ENCODE results near the gene DLGAP1.

DNA sequence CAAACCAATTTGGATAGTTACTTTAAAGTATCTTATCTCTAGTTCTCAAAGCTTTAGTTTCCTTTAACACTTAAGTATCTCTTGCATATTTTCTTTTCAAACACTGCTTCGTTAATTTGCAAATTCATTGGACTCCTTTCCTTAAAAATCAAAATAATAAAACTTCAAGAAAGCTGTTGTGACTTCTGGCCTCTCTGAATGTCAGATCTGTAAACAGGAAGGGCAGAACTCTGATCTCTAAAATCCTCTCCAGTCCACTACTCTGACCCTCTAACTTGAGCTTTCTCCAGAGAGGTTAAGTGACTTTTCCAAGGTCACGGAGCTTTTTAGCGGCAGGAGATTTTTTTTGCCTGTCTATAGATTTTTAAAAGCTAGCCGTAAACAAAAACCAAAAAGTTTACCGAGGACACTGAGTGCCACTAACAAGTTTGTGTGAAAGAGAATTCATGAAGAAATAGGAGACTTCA, 849.6 kb downstream of the DLGAP1 start:
- TF ChIP-seq, protein P1, sequence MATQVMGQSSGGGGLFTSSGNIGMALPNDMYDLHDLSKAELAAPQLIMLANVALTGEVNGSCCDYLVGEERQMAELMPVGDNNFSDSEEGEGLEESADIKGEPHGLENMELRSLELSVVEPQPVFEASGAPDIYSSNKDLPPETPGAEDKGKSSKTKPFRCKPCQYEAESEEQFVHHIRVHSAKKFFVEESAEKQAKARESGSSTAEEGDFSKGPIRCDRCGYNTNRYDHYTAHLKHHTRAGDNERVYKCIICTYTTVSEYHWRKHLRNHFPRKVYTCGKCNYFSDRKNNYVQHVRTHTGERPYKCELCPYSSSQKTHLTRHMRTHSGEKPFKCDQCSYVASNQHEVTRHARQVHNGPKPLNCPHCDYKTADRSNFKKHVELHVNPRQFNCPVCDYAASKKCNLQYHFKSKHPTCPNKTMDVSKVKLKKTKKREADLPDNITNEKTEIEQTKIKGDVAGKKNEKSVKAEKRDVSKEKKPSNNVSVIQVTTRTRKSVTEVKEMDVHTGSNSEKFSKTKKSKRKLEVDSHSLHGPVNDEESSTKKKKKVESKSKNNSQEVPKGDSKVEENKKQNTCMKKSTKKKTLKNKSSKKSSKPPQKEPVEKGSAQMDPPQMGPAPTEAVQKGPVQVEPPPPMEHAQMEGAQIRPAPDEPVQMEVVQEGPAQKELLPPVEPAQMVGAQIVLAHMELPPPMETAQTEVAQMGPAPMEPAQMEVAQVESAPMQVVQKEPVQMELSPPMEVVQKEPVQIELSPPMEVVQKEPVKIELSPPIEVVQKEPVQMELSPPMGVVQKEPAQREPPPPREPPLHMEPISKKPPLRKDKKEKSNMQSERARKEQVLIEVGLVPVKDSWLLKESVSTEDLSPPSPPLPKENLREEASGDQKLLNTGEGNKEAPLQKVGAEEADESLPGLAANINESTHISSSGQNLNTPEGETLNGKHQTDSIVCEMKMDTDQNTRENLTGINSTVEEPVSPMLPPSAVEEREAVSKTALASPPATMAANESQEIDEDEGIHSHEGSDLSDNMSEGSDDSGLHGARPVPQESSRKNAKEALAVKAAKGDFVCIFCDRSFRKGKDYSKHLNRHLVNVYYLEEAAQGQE (IDR thresholded peaks at IDR 0.05; ENCODE audit: insufficient replicate concordance, low read depth), result no peak
- TF ChIP-seq CTCF (IDR thresholded peaks at IDR 0.05; ENCODE audit: insufficient read depth, low read length) (no peak), GABPA (IDR thresholded peaks at IDR 0.05; ENCODE audit: low read depth) (no peak)

Data from HL-60 (cell line).